Endodermal cell (in vitro differentiated cells): ENCODE measurements around the gene MT2A. TPM values are rescaled to one million over a fixed set of nuclear protein-coding genes. Genes with fewer than 3 reads are reported as not detected.

Source experiments
- DNase-seq: peaks from one replicate; pipeline ENCODE4 v3.0.0-alpha.2; 2017
- H3K27ac ChIP-seq: 2 replicates; pipeline ENCODE4 v1.5.1; 2013; ENCODE audit warnings: mild to moderate bottlenecking, low read depth, low read length, moderate library complexity
- H3K27me3 ChIP-seq: 2 replicates; pipeline ENCODE4 v1.6.1; 2013; ENCODE audit warnings: mild to moderate bottlenecking, low read length, moderate library complexity; ENCODE audit not compliant: insufficient read depth, control insufficient read depth, poor library complexity, severe bottlenecking
- H3K36me3 ChIP-seq: 2 replicates; pipeline ENCODE4 v1.7.0; 2013; ENCODE audit warnings: mild to moderate bottlenecking, low read length, moderate library complexity; ENCODE audit not compliant: control insufficient read depth, insufficient read depth
- H3K4me1 ChIP-seq: one replicate; pipeline ENCODE4 v1.7.0; 2013; ENCODE audit warnings: low read length; ENCODE audit not compliant: control insufficient read depth, insufficient read depth
- H3K4me3 ChIP-seq: 2 replicates; pipeline ENCODE4 v1.5.1; 2013; ENCODE audit warnings: mild to moderate bottlenecking, low read length, moderate library complexity
- H3K9ac ChIP-seq: 2 replicates; pipeline ENCODE4 v1.6.1; 2013; ENCODE audit warnings: mild to moderate bottlenecking, low read length, moderate library complexity; ENCODE audit not compliant: poor library complexity, severe bottlenecking; ENCODE audit errors: extremely low read depth
- H3K9me3 ChIP-seq: 2 replicates; pipeline ENCODE4 v1.6.1; 2013; ENCODE audit warnings: mild to moderate bottlenecking, low read length, moderate library complexity; ENCODE audit not compliant: control insufficient read depth
- H3K27ac Mint-ChIP-seq: 2 replicates; pipeline ENCODE4 v1.8.0; 2020; ENCODE audit warnings: mixed read lengths
- H3K27me3 Mint-ChIP-seq: 2 replicates; pipeline ENCODE4 v1.8.0; 2021; ENCODE audit warnings: mild to moderate bottlenecking, mixed read lengths; ENCODE audit not compliant: insufficient read depth
- H3K36me3 Mint-ChIP-seq: 2 replicates; pipeline ENCODE4 v1.8.0; 2020; ENCODE audit warnings: low read depth, mixed read lengths
- H3K4me1 Mint-ChIP-seq: 2 replicates; pipeline ENCODE4 v1.8.0; 2020; ENCODE audit warnings: mixed read lengths
- H3K4me3 Mint-ChIP-seq: 2 replicates; pipeline ENCODE4 v1.8.0; 2020; ENCODE audit warnings: mild to moderate bottlenecking, moderate library complexity, mixed read lengths
- H3K9me3 Mint-ChIP-seq: 2 replicates; pipeline ENCODE4 v1.8.0; 2020; ENCODE audit warnings: mild to moderate bottlenecking, mixed read lengths
- CTCF ChIP-seq: fragments of 200-600 bp; sonication (generic); conservative IDR thresholded peaks from 2 replicates; pipeline ENCODE4 v1.5.0; 2021; ENCODE audit warnings: antibody characterized with exemption, mild to moderate bottlenecking
- WGBS, 2 experiments: methylation state at CpG; one replicate each; pipeline versions ENCODE4 v1.1.5 to v1.1.7; 2013; ENCODE audit warnings: missing lambda C conversion rate in 2 of 2, mixed read lengths in 1 of 2; ENCODE audit not compliant: insufficient coverage in 1 of 2, insufficient read length in 1 of 2; 5-methylcytosine and 5-hydroxymethylcytosine counted together
- total RNA-seq, 2 donors: library from RNA; stranded (reverse); fragmentation: NEBNext Ultra II Directional in 1 of 2; extraction: Animal tissue kit (Norgen Biotek cat#: 25700) in 1 of 2; gene quantifications; 2 replicates in 1 of 2; 3 replicates in 1 of 2; pipeline ENCODE4 v1.2.1, GENCODE V29; 2021

MT2A gene
- total RNA-seq, 2 donors from 2014 or later = 6.8 TPM; not detected in 1

- peaks cover 26% of the 10 kb centered on the region for H3K27me3 Mint-ChIP-seq
- Histone ChIP-seq H3K27ac (no peak overlapping the region), H3K4me3 (no peak overlapping the region), H3K9ac (no peak overlapping the region), H3K27me3 (peaks cover 12% of the 10 kb centered on the region), H3K4me1 (no peaks in the 10 kb centered on the region), H3K9me3 (peaks cover 10% of the 10 kb centered on the region), H3K36me3 (no peaks in the 10 kb centered on the region)
- H3K9me3 Mint-ChIP-seq = no peaks in the 10 kb centered on the region
- WGBS, 2 experiments = 84 to 88% methylated on average over 10 to 11 of the region's 11 CpGs
- no peaks in the 10 kb centered on the region for H3K36me3 Mint-ChIP-seq
- H3K4me1 Mint-ChIP-seq = no peaks in the 10 kb centered on the region
- H3K4me3 Mint-ChIP-seq = no peak overlapping the region
- H3K27ac Mint-ChIP-seq = no peak overlapping the region
- DNase-seq = no peak
- no peak for TF ChIP-seq CTCF
Measured at GRCh38 chr16:56571525-56571924, 36.9 kb upstream of the MT2A start.

- no peaks in the 10 kb centered on the region for H3K4me1 ChIP-seq
- Mint-ChIP-seq H3K4me1 (no peaks in the 10 kb centered on the region), H3K4me3 (no peak overlapping the region), H3K9me3 (peaks cover 9% of the 10 kb centered on the region), H3K27me3 (peaks cover 2% of the 10 kb centered on the region), H3K36me3 (no peaks in the 10 kb centered on the region), H3K27ac (no peak overlapping the region)
- H3K4me3 ChIP-seq = no peak overlapping the region
- H3K27ac ChIP-seq = no peak overlapping the region
- peaks cover 18% of the 10 kb centered on the region for H3K9me3 ChIP-seq
- no peaks in the 10 kb centered on the region for H3K36me3 ChIP-seq
- DNase-seq = no peak
- H3K9ac ChIP-seq = no peak overlapping the region
- peaks cover 6% of the 10 kb centered on the region for H3K27me3 ChIP-seq
- 100% methylated on average over 1 of the region's 1 CpG for WGBS, 2 experiments
- no peak for TF ChIP-seq CTCF
Measured at GRCh38 chr16:56574625-56575024, 33.8 kb upstream of the MT2A start.

GRCh38 chr16:56576585-56577299 is 31.6 kb upstream of the MT2A start:
- Histone ChIP-seq H3K9ac (no peak overlapping the region), H3K9me3 (peaks cover 18% of the 10 kb centered on the region), H3K4me1 (peaks cover 3% of the 10 kb centered on the region), H3K27me3 (peaks cover 6% of the 10 kb centered on the region), H3K36me3 (no peaks in the 10 kb centered on the region), H3K27ac (no peak overlapping the region), H3K4me3 (no peak overlapping the region)
- WGBS, 2 experiments = 31 to 43% methylated on average over 7 to 8 of the region's 8 CpGs
- Mint-ChIP-seq H3K27me3 (peaks cover 2% of the 10 kb centered on the region), H3K4me1 (peaks cover 9% of the 10 kb centered on the region), H3K4me3 (no peak overlapping the region), H3K27ac (no peak overlapping the region), H3K9me3 (peaks cover 9% of the 10 kb centered on the region), H3K36me3 (no peaks in the 10 kb centered on the region)
- peak; percentile 94 for TF ChIP-seq CTCF
- peak; percentile 94 for DNase-seq
